Mesothelial cell of epicardium (in vitro differentiated cells): ENCODE results near the gene CDC42SE1. TPM values are rescaled to one million over a fixed set of nuclear protein-coding genes. Genes with fewer than 3 reads are reported as not detected.
A peak's percentile ranks its signal among the peaks of the same experiment; 100 is the strongest.

Experiments
- DNase-seq, 2 experiments: peaks; one replicate each; pipeline ENCODE4 v3.0.0; 2021; ENCODE audit warnings: low spot score in 2 of 2; ENCODE audit not compliant: unreplicated experiment in 2 of 2
- H3K27ac Mint-ChIP-seq: 2 replicates; pipeline ENCODE4 v1.8.0; 2021; ENCODE audit warnings: mixed read lengths
- H3K27me3 Mint-ChIP-seq: 2 replicates; pipeline ENCODE4 v1.8.0; 2021; ENCODE audit warnings: low read depth, mixed read lengths
- H3K36me3 Mint-ChIP-seq: 2 replicates; pipeline ENCODE4 v1.8.0; 2021; ENCODE audit warnings: mixed read lengths
- H3K4me1 Mint-ChIP-seq: 2 replicates; pipeline ENCODE4 v1.8.0; 2021; ENCODE audit warnings: mixed read lengths
- H3K4me3 Mint-ChIP-seq: 2 replicates; pipeline ENCODE4 v1.8.0; 2021; ENCODE audit warnings: mild to moderate bottlenecking, moderate library complexity, mixed read lengths
- H3K9me3 Mint-ChIP-seq: 2 replicates; pipeline ENCODE4 v1.8.0; 2021; ENCODE audit warnings: mixed read lengths
- CTCF ChIP-seq: fragments of 200-600 bp; sonication (generic); IDR thresholded peaks from one replicate; pipeline ENCODE4 v1.5.0; 2021; ENCODE audit warnings: antibody characterized with exemption; ENCODE audit not compliant: unreplicated experiment
- total RNA-seq: library from RNA; stranded (reverse); gene quantifications from 3 replicates; pipeline ENCODE4 v1.2.1, GENCODE V29; 2021

Gene CDC42SE1
- total RNA-seq, 1 donor from 2014 or later, result 93.4 TPM

GRCh38 chr1:151058692-151059091 is 730 bp downstream of the CDC42SE1 start:
- peak overlapping the region; percentile 96 for H3K4me3 Mint-ChIP-seq

GRCh38 chr1:151056149-151056548 is 3.3 kb downstream of the CDC42SE1 start:
- peak overlapping the region; percentile 77 for H3K27ac Mint-ChIP-seq
- no peak for TF ChIP-seq CTCF
- H3K36me3 Mint-ChIP-seq, result peaks cover 17% of the 10 kb centered on the region

More at GRCh38 chr1:151058692-151059091, 730 bp downstream of the CDC42SE1 start:
- H3K9me3 Mint-ChIP-seq, result no peaks in the 10 kb centered on the region
- peak overlapping the region; percentile 98 for H3K27ac Mint-ChIP-seq
- peaks cover 56% of the 10 kb centered on the region for H3K4me1 Mint-ChIP-seq
- no peaks in the 10 kb centered on the region for H3K27me3 Mint-ChIP-seq
- peak; percentile 63 to 79 for DNase-seq
- peaks cover 11% of the 10 kb centered on the region for H3K36me3 Mint-ChIP-seq
- TF ChIP-seq CTCF, result no peak

GRCh38 chr1:151055581-151055980 is 3.8 kb downstream of the CDC42SE1 start:
- Mint-ChIP-seq H3K27ac (no peak overlapping the region), H3K9me3 (no peaks in the 10 kb centered on the region), H3K36me3 (peaks cover 17% of the 10 kb centered on the region), H3K27me3 (no peaks in the 10 kb centered on the region), H3K4me3 (no peak overlapping the region), H3K4me1 (peaks cover 33% of the 10 kb centered on the region)
- DNase-seq, result no peak
- TF ChIP-seq CTCF, result no peak

More at GRCh38 chr1:151056149-151056548, 3.3 kb downstream of the CDC42SE1 start:
- Mint-ChIP-seq H3K9me3 (no peaks in the 10 kb centered on the region), H3K27me3 (no peaks in the 10 kb centered on the region), H3K4me1 (peaks cover 39% of the 10 kb centered on the region), H3K4me3 (no peak overlapping the region)
- DNase-seq, result no peak

GRCh38 chr1:151054971-151055547 is 4.4 kb downstream of the CDC42SE1 start:
- Mint-ChIP-seq H3K27ac (no peak overlapping the region), H3K27me3 (no peaks in the 10 kb centered on the region), H3K4me1 (peaks cover 31% of the 10 kb centered on the region), H3K9me3 (no peaks in the 10 kb centered on the region), H3K36me3 (peaks cover 17% of the 10 kb centered on the region), H3K4me3 (no peak overlapping the region)
- DNase-seq, result no peak
- TF ChIP-seq CTCF, result no peak

- Mint-ChIP-seq H3K9me3 (no peaks in the 10 kb centered on the region), H3K27ac (peak overlapping the region; percentile 64), H3K4me1 (peaks cover 29% of the 10 kb centered on the region), H3K4me3 (no peak overlapping the region), H3K27me3 (no peaks in the 10 kb centered on the region), H3K36me3 (peaks cover 17% of the 10 kb centered on the region)
- TF ChIP-seq CTCF, result no peak
- no peak for DNase-seq
Observed at GRCh38 chr1:151051356-151052009, 7.9 kb downstream of the CDC42SE1 start.
